GM13976 (cell line): ENCODE data around the gene FNBP1L.

ENCODE experiments used
- DNase-seq: peaks from one replicate; pipeline ENCODE4 v3.0.0; 2012; ENCODE audit warnings: low spot score
- CTCF ChIP-seq: IDR thresholded peaks from 2 replicates; pipeline ENCODE4 v1.5.1; 2012; ENCODE audit warnings: borderline replicate concordance, mild to moderate bottlenecking; ENCODE audit not compliant: insufficient read depth; ENCODE audit errors: extremely low read depth, missing control alignments, control extremely low read depth
- in situ Hi-C: fragments of 300-500 bp; cut with MboI; formaldehyde crosslinking; loops from one replicate; pipeline ENCODE4 v1.12.0; 2022; ENCODE audit warnings: low sequenced_read_pairs, mixed read lengths, inconsistent platforms; ENCODE audit not compliant: unreplicated experiment

Gene FNBP1L

GRCh38 chr1:93567255-93567918 is 119.5 kb downstream of the FNBP1L start:
- TF ChIP-seq CTCF: no peak
- DNase-seq: no peak
- in situ Hi-C loops: no loop called here

GRCh38 chr1:93569489-93569888 is 121.6 kb downstream of the FNBP1L start:
- no peak for DNase-seq
- TF ChIP-seq CTCF: no peak

DNA sequence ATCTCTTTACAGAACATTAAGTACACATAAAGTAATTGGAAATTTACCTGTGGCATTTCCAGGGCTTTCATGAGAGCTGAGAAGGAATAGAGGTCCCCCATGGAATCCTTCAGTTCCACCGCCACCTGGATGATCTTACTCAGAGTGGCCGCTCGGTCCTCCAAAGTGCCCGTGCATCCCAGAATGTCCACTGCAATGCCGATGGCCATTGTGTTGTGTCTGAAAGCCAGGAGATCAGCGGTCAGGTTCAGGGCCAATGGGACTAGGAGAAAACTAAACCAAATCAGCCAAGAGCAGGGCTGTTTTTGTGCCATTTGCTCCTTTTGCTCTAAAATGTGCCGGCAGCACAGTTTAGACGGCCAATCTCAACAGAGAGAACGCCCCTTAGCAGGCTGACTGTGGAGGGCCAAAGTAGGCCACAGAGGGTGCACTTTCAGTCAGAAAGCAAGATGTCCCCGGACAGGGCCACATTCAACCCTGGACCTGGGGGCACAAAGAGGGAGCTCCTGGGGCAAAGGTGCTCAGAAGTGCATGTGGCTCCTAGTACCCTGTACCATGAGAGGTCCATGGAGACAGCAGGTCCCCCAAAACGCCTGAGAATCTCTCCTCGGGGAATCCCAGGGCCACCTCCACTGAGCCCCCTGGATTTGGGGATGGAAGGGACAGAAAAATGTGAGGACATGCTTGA is 123.8 kb downstream of the FNBP1L start:
- TF ChIP-seq CTCF: no peak
- DNase-seq: no peak
- in situ Hi-C loops: no loop called here

More at GRCh38 chr1:93569489-93569888, 121.6 kb downstream of the FNBP1L start:
- in situ Hi-C loops: no loop called here

- no peak for DNase-seq
- TF ChIP-seq CTCF: no peak
- in situ Hi-C loops: no loop called here
Measured at GRCh38 chr1:93573940-93574469, 126.1 kb downstream of the FNBP1L start.

DNA sequence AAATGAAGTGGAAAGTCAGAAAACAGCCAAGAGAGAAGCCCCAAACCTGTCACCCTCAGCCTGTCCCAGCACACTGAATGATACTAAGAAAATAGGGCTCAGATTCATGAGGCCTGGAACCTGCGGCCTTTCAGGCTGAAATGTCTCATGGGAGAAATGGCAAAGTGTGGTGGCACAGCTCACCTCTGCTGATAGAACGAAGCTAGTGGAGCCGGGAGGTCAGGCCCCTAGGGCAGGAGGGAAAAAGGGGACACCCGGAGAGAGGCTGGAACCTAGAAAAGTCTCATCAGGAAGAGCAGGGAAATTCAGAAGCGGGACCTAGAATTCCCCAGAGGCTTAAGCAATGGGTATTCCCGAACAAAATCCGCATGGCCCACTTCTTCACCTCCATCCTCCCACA is 126.6 kb downstream of the FNBP1L start:
- TF ChIP-seq CTCF: no peak
- in situ Hi-C loops: no loop called here
- no peak for DNase-seq

DNA sequence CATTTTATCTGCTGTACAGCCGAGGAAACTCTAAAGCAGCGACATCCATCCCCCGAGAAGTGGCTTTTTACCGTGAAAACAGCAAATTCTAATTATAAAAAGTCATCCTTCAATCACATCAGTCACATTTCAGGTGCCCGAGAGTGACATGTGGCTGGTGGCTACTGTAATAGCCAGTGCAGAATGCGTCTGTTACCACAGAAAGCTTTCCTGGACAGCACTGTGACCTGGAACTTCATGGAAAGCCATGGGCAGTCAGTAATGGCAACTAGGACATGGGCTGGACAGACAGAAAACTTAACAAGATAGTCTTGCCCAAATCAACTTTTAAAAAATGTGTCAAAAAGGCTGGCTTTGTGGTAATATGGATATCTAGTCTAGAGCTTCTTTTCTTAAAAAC is 127.1 kb downstream of the FNBP1L start:
- TF ChIP-seq CTCF: no peak
- in situ Hi-C loops: no loop called here
- DNase-seq: no peak
